NCI-H2107 treated with DMSO at 0.1 percent for 48 hours (cell line): ENCODE results near the gene GPSM1.

Source experiments
- DNase-seq: peaks from one replicate; lab custom pipeline; 2025; ENCODE audit not compliant: unreplicated experiment; lab: John Stamatoyannopoulos, UW

GPSM1 gene

DNA sequence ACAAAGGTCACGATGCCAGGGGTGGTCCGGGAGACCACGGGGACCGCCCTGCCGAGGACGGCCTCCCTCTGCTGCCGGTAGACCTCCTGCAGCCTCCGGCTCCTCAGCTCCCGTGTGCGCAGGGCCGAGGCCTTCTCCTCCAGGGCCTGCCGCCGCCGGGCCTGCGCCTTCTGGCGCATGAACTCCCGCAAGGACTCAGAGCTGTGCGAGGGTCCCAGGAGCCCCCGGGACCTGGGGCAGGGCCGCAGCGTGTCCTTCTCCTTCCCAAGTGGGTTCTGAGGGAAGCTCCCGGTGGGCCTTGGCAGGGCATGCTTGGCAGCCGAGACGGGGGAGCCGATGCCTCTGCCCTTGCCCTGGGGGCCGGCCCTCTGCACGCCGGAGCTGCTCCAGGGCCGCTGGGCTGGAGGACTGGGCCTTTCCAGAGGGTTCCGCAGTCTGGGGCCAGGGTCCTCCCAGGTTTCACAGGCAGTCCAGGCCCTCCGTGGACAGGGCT, 36.8 kb upstream of the GPSM1 start:
- no peak for DNase-seq

DNA sequence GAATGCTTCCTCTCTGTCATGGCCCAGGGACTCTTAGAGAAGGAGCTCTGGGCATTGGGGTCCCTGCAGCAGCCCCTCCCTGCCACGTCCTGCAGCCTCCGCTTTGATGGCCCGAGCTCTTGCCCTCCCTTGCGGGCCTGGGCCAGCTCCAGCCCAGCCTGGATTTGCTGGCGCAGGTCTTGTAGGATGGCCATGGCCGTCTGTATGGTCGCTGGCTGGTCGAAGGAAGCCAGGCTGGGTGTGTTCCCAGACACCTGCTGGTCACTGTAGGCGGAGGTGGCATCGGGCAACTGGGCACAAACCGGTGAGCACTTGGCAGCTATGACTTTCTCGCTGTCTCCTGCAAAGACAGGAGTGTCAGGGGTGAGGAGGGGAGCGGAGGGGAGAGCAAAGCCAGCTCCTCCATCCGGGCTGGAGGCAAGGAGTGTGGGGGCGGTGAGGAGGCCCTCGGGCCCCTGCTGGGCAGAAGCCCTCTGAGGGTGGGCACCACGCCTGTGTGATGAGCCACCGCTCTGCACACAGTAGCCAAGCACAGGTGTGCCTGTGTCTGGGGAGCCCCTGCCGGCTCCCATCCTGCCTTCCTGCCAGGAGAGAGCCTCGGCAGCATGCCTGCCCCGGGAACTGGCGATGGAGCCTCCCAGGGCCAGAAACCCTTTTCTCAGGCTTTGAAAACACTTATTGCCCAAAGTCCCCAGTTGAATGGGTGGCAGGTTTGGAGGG, 35.9 kb upstream of the GPSM1 start:
- no peak for DNase-seq

DNA sequence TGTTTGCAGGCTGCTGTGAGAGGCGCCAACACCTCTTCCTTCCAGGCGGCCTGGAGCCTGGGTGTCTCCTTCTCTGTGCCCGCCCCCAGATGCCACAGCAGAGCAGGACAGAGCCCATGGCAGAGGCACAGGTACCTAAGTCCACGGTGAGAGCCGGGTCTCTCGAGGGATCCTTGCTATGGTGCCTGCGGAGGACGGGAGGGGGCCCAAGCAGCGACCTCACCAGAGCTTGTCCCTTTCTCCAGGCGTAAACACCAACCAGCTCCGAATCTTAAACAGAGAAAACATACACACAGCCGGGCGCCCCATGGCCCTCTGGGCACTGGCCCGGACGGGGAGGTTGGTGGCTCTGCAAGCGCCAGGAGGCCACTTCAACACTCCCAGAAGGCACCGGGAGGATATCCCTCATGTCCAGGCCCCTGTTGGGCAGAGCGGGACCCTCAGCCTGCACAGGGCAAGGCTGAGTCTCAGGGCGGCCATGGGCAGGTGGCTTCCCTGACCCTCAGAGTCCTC, 35.3 kb upstream of the GPSM1 start:
- DNase-seq, result no peak

DNA sequence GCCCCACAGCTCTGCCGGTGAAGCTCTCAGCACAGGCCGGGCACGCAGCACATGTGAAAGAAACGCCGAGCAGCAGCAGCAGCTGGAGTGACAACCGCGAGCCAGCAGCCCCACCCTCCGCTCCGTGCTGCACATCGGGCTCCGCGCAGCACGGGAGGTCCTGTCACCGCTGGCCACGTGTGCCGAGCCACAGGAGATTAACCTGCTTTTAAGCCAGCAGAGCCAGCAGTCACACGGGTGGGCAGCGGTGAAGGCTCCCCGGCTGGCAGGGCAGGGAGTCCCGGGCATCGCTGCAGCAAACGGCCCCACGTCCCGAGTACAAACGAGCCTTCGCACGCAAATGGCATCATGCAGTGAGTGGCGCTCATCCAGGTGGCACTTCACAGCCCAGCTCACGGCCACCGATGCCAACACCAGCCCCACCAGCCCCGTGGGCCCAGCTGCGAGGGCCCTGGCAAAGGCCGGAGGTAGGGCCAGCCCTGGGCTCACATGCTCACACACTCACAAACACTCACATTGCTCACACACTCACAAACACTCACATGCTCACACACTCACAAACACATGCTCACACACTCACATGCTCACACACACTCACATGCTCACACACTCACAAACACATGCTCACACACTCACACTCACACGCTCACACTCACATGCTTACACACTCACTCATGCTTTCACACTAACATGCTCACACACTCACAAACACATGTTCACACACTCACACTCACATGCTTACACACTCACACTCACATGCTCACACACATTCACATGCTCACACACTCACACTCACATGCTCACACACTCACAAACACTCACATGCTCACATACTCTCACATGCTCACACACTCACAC, 34.5 kb upstream of the GPSM1 start:
- DNase-seq, result peak; percentile 58

DNA sequence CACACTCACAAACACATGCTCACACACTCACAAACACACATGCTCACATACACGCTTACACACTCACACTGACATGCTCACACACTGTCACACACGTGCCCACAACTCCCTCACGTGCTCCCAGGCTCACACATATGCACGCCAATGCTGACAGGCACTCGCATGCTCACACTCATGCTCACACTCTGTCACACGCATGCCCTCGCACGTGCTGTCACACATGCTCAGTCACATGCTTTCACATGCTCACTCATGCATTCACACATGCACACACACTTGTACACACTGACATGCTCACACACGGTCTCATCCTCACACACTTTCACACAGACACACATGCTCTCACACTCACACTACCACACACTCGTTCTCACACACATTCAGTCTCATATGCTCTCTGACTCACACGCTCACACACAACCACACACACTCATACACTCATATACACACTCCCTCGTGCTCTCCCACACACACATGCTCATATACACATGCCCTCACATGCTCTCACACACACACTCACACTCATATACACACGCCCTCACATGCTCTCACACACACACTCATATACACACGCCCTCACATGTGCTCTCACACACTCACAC, 33.8 kb upstream of the GPSM1 start:
- no peak for DNase-seq

DNA sequence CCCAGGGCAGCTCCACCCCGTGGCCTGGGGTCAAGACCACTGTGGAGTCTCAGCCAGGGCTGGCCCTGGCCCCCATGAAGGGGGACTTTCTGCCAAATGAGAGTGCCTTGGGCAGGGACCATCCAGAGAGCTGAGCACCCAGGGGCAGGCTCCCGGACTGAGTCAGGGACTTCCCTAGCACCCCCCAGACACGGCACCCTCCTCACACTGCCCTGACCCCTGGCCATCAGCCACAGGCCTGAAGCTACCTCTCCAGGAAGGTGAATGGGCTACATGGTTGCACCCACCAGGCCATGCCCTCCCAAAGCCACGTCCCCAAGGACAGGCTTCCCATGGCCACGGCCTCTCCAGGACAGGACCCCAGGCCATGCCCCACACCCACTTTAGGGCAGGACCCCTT, 32.9 kb upstream of the GPSM1 start:
- DNase-seq, result no peak

DNA sequence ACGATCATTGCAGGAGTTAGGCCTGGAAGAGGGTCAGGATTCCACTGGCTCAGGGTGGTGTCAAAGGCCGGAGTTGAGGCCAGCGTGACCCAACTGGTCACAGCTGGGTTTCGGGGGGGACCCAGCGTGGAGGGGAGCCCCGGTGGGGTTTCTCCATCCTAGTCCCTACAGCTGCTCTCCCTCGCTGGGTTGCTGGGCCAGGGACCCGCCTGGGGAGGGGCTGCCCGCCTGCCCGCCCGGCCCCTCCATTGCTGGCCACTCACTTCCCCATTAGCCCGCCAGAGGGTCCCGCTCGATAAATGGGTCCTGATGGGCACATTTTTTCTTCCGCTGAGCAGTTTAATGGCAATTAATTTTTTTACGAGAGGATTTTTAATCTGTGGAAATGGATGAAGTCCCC, 32.3 kb upstream of the GPSM1 start:
- no peak for DNase-seq

DNA sequence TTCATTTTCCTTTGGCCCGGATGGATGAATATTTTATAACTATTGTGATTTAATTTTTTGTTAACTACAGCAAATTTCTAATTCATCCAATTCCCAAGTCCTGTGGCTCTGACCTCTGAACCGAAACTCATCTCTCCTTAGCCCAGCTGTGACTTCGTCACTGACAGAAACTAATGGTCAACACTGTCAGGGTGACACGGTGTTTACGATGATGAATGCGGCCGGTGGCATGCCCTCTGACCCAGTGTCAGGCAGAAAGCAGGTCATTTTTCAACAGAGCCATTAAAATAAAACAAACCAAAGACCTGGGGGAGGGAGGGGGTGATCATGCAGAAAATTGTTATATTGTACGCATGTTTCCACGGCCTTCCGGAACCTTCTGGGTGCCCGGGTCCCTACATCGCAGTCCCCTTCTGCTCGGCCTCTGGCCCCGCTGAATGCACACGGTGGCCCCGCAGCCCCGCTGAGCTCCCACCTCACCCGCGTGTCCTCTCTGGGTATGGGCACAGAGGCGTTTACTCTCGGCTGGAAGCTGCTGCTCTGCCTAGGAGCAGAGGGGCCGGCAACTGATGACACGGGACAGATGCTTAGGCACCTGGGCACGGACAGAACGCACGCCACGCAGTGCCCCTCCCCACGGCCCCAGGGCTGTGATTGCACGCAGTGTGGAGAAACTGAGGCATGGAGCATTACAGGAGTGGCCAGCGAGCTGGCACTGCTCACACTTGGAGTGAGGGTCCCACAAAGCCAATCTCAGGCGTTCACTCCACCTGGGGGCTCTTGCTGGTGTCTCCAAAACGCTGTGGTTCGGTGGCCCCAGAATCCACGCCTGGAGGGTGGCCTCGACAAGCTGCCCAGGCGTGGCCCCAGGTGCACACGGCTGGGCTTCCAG, 31.6 kb upstream of the GPSM1 start:
- DNase-seq, result no peak

DNA sequence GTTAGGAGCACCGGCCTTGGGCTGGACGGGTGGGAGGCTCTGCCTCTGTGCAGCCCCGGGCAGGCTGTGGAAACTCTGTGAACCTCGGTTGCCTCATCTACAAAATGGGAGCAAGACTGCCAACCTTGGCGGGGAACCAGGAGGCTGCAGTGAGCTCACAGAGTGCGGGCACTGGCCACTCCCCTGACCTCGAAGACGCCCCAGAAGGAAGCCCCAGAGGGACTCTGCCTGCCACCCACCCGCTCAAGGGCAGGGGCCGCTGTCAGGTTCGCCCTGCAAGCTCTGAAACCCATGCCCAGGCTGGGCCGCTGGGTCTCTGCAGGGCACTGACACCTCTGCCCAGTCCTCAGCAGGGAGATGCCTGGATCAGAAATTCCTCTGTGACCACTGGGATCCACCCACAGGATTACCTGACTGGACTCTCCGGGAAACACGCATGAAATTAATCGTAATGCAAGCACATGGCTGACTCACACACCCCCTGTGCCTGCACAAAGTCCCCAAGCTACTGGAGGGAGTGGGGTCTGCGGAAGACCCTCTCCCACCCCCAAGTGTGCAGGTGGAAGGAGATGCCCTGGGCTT, 30.8 kb upstream of the GPSM1 start:
- DNase-seq, result no peak

DNA sequence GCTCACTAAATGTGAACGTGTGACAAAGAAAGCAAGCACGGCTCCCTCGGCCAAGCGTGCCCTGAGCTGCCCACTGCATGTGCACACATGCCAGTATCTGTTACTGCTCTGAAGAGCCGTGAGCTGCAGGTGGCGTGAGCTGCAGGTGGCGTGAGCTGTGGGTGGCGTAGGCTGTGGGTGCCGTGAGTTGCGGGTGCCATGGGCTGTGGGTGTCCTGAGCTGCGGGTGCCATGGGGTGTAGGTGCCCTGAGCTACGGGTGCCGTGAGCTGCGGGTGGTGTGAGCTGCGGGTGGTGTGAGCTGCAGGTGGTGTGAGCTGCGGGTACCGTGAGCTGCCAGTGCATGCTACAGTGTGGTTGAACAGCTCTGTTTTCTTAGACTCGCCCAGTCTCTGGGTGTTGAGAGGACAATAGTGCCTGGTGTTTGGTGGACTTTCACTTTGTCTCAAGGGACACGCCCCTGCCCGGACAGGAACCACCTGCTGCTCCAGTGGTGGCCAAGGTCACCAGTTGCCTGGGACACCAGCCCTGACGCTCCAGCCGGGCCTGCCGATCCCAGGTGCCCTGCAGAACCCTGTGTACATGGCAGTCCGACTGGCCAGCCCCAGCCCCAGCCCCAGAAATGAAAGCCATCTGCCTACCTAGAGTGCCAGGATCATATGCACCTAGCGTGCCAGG, 30.2 kb upstream of the GPSM1 start:
- DNase-seq, result peak; percentile 68

DNA sequence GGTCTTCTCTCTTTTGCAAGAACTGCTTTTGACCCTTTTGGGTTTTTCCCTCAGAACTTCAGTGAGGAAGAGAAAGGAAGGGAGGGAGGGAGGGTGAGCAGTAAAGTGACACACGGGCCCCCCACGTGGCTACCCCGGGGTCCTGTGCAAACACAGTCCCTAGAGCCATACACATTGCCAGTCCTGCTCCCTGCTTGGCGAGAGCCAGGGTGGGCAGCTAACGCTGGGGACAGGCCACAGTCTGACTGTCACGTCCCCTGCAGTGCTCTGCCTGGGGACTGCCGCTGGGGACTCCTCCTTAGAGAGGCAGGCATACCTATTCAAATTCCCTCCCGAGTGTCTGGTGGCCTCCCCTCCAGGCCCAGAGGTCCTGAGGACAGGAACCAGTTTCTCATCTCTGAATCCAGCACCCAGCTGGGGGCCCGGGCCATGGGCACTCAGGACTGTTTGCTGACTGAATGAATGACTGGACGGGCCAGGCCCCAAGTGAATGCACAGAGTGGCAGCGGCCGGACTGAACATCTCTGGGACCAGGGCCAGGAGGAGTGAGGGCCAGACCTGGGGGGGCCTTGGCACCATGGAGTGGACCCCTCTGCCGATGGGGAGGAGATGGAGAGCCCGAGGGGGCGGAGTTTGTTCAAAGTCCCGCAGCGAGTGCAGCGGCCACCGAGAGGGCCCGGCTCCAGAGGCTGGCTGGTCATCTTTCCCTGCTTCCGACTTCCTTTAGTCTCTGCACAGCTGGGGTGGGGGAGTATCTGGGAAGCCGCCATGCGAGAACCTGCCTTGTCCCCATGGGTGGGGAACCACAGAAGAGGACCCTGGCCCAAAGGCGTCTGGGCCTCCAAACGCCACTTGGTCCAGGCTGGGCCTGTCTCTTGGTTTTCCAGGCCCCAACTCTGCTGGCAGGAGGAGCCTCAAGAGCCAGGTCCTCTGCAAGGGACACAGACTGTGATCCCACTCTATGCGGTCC, 29.3 kb upstream of the GPSM1 start:
- DNase-seq, result no peak

DNA sequence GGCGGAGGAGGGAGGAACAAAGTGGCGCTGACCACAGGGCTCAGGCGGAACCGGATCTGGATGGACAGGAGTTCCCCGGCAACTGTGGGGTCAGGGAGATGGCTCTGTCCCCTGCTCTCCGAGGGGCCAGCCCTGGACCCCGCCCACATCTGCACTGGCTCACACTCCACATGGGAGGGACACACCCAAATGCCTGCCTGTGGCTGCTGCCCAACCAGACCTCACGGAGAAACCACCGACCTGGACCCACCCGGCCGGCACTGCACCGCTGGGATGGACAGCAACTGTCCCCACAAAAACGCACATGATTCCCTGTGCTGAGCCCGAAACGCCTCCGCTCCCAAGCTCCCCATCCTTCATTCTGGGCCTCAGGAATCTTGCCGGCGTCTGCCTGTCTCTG, 28.2 kb upstream of the GPSM1 start:
- no peak for DNase-seq

DNA sequence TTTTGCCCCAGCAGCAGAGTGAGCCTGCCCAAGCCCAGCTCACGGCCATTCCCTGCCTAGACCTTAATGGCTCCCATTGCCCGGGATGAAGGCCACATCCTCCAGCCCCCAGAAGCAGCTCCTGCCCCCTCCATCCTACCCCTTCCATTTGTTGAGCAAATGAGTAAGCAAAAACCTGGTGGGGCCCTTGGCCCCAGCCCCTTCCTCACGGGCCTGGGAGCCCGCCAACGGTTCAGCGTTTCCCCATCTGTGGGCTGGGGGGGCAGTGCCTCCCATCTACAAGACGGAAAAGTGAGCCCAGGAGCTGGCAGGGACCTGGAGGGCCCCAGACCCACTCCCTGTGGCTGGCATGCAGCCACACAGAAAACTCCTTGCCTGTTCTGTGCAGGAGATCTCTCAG, 27.8 kb upstream of the GPSM1 start:
- no peak for DNase-seq

DNA sequence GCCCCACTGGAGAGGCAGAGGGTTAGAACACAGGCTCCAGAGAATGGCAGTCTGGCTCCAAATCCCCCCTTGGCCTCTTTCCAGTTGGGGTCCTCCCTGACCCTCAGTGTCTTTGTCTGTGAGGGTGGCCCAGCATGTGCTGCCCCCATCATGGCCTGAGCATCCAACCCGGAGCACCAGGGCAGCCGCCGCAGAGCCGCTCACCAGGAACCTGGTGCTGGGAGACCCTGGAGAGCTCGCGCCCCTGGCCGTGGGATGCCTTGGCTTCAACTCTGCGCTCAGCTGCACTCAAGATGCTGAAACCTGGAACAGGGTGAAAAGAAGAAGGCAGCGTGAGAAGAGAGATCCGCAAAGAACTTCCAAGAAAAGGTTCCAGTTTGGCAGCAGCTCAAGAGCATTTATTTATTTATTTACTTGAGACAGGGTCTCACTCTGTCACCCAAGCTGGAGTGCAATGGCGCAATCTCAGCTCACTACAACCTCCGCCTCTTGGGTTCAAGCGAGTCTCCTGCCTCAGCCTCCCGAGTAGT, 27.3 kb upstream of the GPSM1 start:
- no peak for DNase-seq

DNA sequence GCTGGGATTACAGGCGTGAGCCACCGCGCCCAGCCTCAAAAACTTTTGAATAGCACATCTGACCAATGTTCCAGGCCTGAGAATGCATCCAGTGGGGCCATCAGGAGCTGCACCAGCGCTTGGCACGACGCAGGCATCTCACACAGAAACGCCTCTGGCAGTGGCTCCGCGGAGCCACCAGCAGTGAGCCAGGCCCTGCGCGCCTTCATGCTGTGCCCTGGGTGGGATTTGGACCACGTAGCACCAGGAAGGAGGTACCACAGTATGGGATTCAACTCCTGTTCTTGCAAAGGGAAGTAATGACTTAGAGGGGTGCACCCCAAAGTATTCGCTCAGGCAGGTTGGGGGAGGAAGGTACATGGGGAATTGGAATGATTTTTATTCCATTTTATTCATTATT, 26.5 kb upstream of the GPSM1 start:
- no peak for DNase-seq

DNA sequence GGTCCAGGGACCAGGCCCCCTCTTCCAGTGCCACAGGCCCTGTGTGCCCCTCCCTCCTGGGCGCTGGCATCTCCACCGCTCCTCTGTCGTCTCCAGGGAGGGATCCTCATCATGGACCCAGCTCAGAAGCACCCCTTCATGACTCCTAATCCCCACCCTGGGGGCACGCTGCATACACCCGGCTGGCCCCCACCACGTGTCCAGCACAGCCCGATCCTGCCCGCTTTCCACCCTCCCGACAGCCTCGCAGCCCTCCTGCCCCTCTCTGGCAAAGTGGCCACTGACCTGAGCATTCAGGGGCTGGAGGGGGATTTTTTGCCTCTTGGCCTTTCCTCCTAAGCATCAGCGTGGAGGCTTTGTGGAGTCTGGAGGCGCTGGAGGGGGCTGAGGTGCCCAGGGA, 24.8 kb upstream of the GPSM1 start:
- no peak for DNase-seq

DNA sequence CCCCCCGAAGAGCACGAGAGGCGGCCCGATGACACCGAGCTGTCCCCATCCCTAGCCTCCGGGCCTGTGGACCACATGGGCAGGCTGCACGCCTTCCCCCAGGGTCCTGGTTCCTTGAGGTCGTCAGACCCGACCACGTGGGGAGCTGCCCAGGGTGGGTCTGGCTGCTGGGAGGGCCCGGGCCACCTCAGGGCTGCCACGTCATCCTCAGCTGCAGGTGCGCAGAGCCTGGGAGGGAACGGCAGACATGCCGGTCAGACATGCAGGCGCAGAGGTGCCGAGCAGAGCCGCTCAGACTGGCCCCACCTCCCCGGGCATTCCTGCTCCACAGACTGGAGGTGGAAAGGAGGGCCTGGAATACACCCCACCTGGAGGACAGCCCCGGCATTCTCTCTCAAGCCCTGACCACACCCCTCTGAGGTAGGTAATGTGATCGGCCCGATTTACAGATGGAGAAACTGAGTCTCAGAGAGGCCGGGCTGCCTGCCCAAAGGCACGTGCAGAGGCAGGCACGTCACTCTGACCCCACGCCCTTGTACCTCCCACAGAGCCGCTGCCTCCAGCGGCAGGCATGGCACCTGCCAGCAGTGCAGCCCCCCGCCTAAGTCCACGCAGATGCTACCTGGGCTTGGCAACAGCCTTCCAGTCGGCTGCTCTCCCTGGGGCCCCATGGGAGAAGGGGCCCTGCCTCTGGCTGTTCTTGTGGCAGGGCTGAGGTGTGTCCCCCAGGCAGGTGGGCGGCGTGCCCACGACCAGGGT, 24.1 kb upstream of the GPSM1 start:
- DNase-seq, result no peak
